H9 (cell line): ENCODE data around the gene ITIH5. TPM values are rescaled to one million over a fixed set of nuclear protein-coding genes. Genes with fewer than 3 reads are reported as not detected.

Experiments
- DNase-seq: peaks from one replicate; pipeline ENCODE4 v3.0.0-alpha.2; 2017
- H2AFZ ChIP-seq: one replicate; pipeline ENCODE4 v1.6.1; 2013; ENCODE audit warnings: mild to moderate bottlenecking, low read length, control low read depth, moderate library complexity
- H2AK5ac ChIP-seq: 2 replicates; pipeline ENCODE4 v1.6.1; 2013; ENCODE audit warnings: low read length, control low read depth, mixed read lengths; ENCODE audit not compliant: insufficient read length
- H2BK120ac ChIP-seq: one replicate; pipeline ENCODE4 v1.6.1; 2013; ENCODE audit warnings: low read depth, mild to moderate bottlenecking, low read length, control low read depth, inconsistent platforms; ENCODE audit not compliant: poor library complexity, severe bottlenecking
- H2BK12ac ChIP-seq: 2 replicates; pipeline ENCODE4 v1.6.1; 2013; ENCODE audit warnings: low read length, control low read depth, mixed read lengths, low read depth; ENCODE audit not compliant: insufficient read length
- H2BK15ac ChIP-seq: 2 replicates; pipeline ENCODE4 v1.6.1; 2013; ENCODE audit warnings: low read depth, low read length, control low read depth
- H2BK20ac ChIP-seq: one replicate; pipeline ENCODE4 v1.6.1; 2013; ENCODE audit warnings: low read depth, mild to moderate bottlenecking, low read length, control low read depth, inconsistent platforms; ENCODE audit not compliant: poor library complexity, severe bottlenecking
- H2BK5ac ChIP-seq: 2 replicates; pipeline ENCODE4 v1.6.1; 2013; ENCODE audit warnings: low read length, control low read depth, mixed read lengths; ENCODE audit not compliant: insufficient read length
- H3K14ac ChIP-seq: 2 replicates; pipeline ENCODE4 v1.6.1; 2013; ENCODE audit warnings: low read length, control low read depth; ENCODE audit not compliant: insufficient read depth
- H3K18ac ChIP-seq: 2 replicates; pipeline ENCODE4 v1.6.1; 2013; ENCODE audit warnings: low read depth, mild to moderate bottlenecking, mixed read lengths, low read length, control low read depth; ENCODE audit not compliant: insufficient read length
- H3K23ac ChIP-seq: 2 replicates; pipeline ENCODE4 v1.6.1; 2013; ENCODE audit warnings: low read length, control low read depth, mixed read lengths, low read depth; ENCODE audit not compliant: insufficient read length
- H3K23me2 ChIP-seq: 2 replicates; pipeline ENCODE4 v1.6.1; 2013; ENCODE audit warnings: low read depth, mild to moderate bottlenecking, mixed read lengths, low read length, control low read depth; ENCODE audit not compliant: insufficient read length, poor library complexity, severe bottlenecking
- H3K27ac ChIP-seq: 2 replicates; pipeline ENCODE4 v1.5.1; 2013; ENCODE audit warnings: low read length, control low read depth, mixed read lengths, low read depth; ENCODE audit not compliant: insufficient read length
- H3K27me3 ChIP-seq: 2 replicates; pipeline ENCODE4 v1.6.1; 2013; ENCODE audit warnings: low read length, control low read depth, inconsistent platforms; ENCODE audit not compliant: insufficient read depth
- H3K4ac ChIP-seq: 2 replicates; pipeline ENCODE4 v1.6.1; 2013; ENCODE audit warnings: low read depth, mild to moderate bottlenecking, control low read depth, inconsistent platforms, low read length, moderate library complexity
- H3K4me1 ChIP-seq: 2 replicates; pipeline ENCODE4 v1.6.1; 2013; ENCODE audit warnings: low read length, control low read depth, inconsistent platforms; ENCODE audit not compliant: insufficient read depth
- H3K4me2 ChIP-seq: 2 replicates; pipeline ENCODE4 v1.6.1; 2013; ENCODE audit warnings: low read length, control low read depth, mixed read lengths; ENCODE audit not compliant: insufficient read length, insufficient read depth
- H3K56ac ChIP-seq: 2 replicates; pipeline ENCODE4 v1.6.1; 2013; ENCODE audit warnings: low read depth, mild to moderate bottlenecking, mixed read lengths, low read length, control low read depth; ENCODE audit not compliant: insufficient read length
- H3K79me1 ChIP-seq: 2 replicates; pipeline ENCODE4 v1.6.1; 2013; ENCODE audit warnings: low read depth, mild to moderate bottlenecking, moderate library complexity, low read length, control low read depth, inconsistent platforms; ENCODE audit not compliant: insufficient read depth, poor library complexity, severe bottlenecking
- H3K79me2 ChIP-seq: 2 replicates; pipeline ENCODE4 v1.6.1; 2013; ENCODE audit warnings: low read length, control low read depth, inconsistent platforms; ENCODE audit not compliant: insufficient read depth
- H3K9ac ChIP-seq: 2 replicates; pipeline ENCODE4 v1.6.1; 2013; ENCODE audit warnings: low read length, control low read depth, mixed read lengths; ENCODE audit not compliant: insufficient read length; ENCODE audit errors: extremely low read depth
- H3K9me3 ChIP-seq: one replicate; pipeline ENCODE4 v1.6.1; 2013; ENCODE audit warnings: low read depth, low read length, inconsistent platforms; ENCODE audit not compliant: control insufficient read depth
- H3T11ph ChIP-seq: one replicate; pipeline ENCODE4 v1.6.1; 2013; ENCODE audit warnings: mild to moderate bottlenecking, low read length, control low read depth, inconsistent platforms
- H4K20me1 ChIP-seq: one replicate; pipeline ENCODE4 v1.6.1; 2013; ENCODE audit not compliant: control insufficient read depth, insufficient read length, insufficient read depth
- H4K5ac ChIP-seq: 2 replicates; pipeline ENCODE4 v1.6.1; 2013; ENCODE audit warnings: low read depth, mild to moderate bottlenecking, mixed read lengths, low read length, control low read depth; ENCODE audit not compliant: insufficient read length
- H4K8ac ChIP-seq: replicated peaks from 2 replicates; pipeline ENCODE4 v1.6.1; 2013; ENCODE audit warnings: low read length, control low read depth, mixed read lengths, low read depth; ENCODE audit not compliant: insufficient read length
- H4K91ac ChIP-seq: 2 replicates; pipeline ENCODE4 v1.6.1; 2013; ENCODE audit warnings: low read depth, mild to moderate bottlenecking, moderate library complexity, mixed read lengths, low read length, control low read depth; ENCODE audit not compliant: insufficient read length
- H3K27ac Mint-ChIP-seq, 3 experiments: 2 replicates in 2 of 3; 3 replicates in 1 of 3; pipeline ENCODE4 v1.8.0; 2020 to 2021; ENCODE audit warnings: mixed read lengths in 3 of 3, mild to moderate bottlenecking in 1 of 3, moderate library complexity in 1 of 3
- H3K27me3 Mint-ChIP-seq: 2 replicates; pipeline ENCODE4 v1.8.0; 2021; ENCODE audit warnings: low read depth, mild to moderate bottlenecking, moderate library complexity, mixed read lengths
- H3K36me3 Mint-ChIP-seq, 3 experiments: 2 replicates in 2 of 3; 3 replicates in 1 of 3; pipeline ENCODE4 v1.8.0; 2020 to 2021; ENCODE audit warnings: low read depth in 3 of 3, mixed read lengths in 3 of 3; ENCODE audit not compliant: insufficient read depth in 1 of 3
- H3K4me1 Mint-ChIP-seq, 2 experiments: 2 replicates each; pipeline ENCODE4 v1.8.0; 2020; ENCODE audit warnings: mixed read lengths in 2 of 2
- H3K4me3 Mint-ChIP-seq, 2 experiments: 2 replicates in 1 of 2; 3 replicates in 1 of 2; pipeline ENCODE4 v1.8.0; 2020 to 2021; ENCODE audit warnings: mild to moderate bottlenecking in 2 of 2, mixed read lengths in 2 of 2, moderate library complexity in 1 of 2
- H3K9me3 Mint-ChIP-seq, 2 experiments: 2 replicates in 1 of 2; 3 replicates in 1 of 2; pipeline ENCODE4 v1.8.0; 2020; ENCODE audit warnings: mild to moderate bottlenecking in 2 of 2, mixed read lengths in 2 of 2, moderate library complexity in 1 of 2
- CTCF ChIP-seq: fragments of 200-600 bp; sonication (generic); conservative IDR thresholded peaks from 3 replicates; pipeline ENCODE4 v1.8.0; 2021; ENCODE audit warnings: antibody characterized with exemption, mild to moderate bottlenecking
- WGBS: extraction: QIAGEN DNeasy Blood & Tissue Kit; methylation state at CpG from one replicate; pipeline ENCODE4 v1.1.7; 2013; ENCODE audit warnings: missing lambda C conversion rate, low lambda C conversion rate, mixed read lengths; ENCODE audit not compliant: insufficient read length; ENCODE audit errors: extremely low coverage; 5-methylcytosine and 5-hydroxymethylcytosine counted together
- total RNA-seq: library from RNA; stranded (reverse); gene quantifications from 2 replicates; pipeline ENCODE4 v1.2.1, GENCODE V29; 2021

ITIH5 gene
- total RNA-seq, 1 experiment from 2014 or later: 1.3 TPM

- no peak overlapping the region for H4K5ac ChIP-seq
- H3K14ac ChIP-seq: no peak overlapping the region
- no peaks in the 10 kb centered on the region for H3K79me1 ChIP-seq
- H2BK5ac ChIP-seq: no peak overlapping the region
- H2BK120ac ChIP-seq: no peak overlapping the region
- H3K4ac ChIP-seq: no peak overlapping the region
- H3K9me3 ChIP-seq: no peaks in the 10 kb centered on the region
- H3K9me3 Mint-ChIP-seq: no peaks in the 10 kb centered on the region
- WGBS: no CpG with 5 or more reads among the region's 11 CpGs
- no peak for DNase-seq
- no peak overlapping the region for H3K4me2 ChIP-seq
- no peaks in the 10 kb centered on the region for H3K27me3 ChIP-seq
- no peak overlapping the region for H2BK15ac ChIP-seq
- no peaks in the 10 kb centered on the region for H3K79me2 ChIP-seq
- H3K9ac ChIP-seq: no peak overlapping the region
- H2BK20ac ChIP-seq: no peak overlapping the region
- no peak overlapping the region for H2AK5ac ChIP-seq
- H3T11ph ChIP-seq: no peak overlapping the region
- H4K8ac ChIP-seq: no peak overlapping the region
- no peak overlapping the region for H3K27ac Mint-ChIP-seq
- H3K4me1 Mint-ChIP-seq: peaks cover 3 to 4% of the 10 kb centered on the region in 2 experiments; a peak in 3 of 4 replicates
- no peak for TF ChIP-seq CTCF
- H2AFZ ChIP-seq: no peak overlapping the region
- H3K4me1 ChIP-seq: no peaks in the 10 kb centered on the region
- H3K23ac ChIP-seq: no peak overlapping the region
- H4K91ac ChIP-seq: no peak overlapping the region
- H3K27me3 Mint-ChIP-seq: peaks cover 6% of the 10 kb centered on the region; the same call in 1 of the 2 replicates
- no peak overlapping the region for H3K18ac ChIP-seq
- H4K20me1 ChIP-seq: no peaks in the 10 kb centered on the region
- no peaks in the 10 kb centered on the region for H3K36me3 Mint-ChIP-seq
- no peak overlapping the region for H3K56ac ChIP-seq
- no peak overlapping the region for H2BK12ac ChIP-seq
- H3K4me3 Mint-ChIP-seq: no peak overlapping the region
- H3K27ac ChIP-seq: no peak overlapping the region
- no peaks in the 10 kb centered on the region for H3K23me2 ChIP-seq
Observed at GRCh38 chr10:7520507-7521485, 146.0 kb downstream of the ITIH5 start.
